HCT116 (cell line): ENCODE data around the gene RAB9A. TPM values are rescaled to one million over a fixed set of nuclear protein-coding genes. Genes with fewer than 3 reads are reported as not detected.
"Not testable (repeated sequence)": the region's sequence is repeated elsewhere in the genome, so short reads cannot be mapped to it uniquely, and the experiment has no call there.

Experiments
- ATAC-seq: fragments of 200-7000 bp; cut with Tn5 transposase; 2 replicates; pipeline ENCODE4 v1.9.1; 2020; ENCODE audit warnings: mild to moderate bottlenecking, moderate library complexity
- BruUV-seq: library from RNA; stranded (reverse); fragments of 400-500 nt; replicated peaks from 2 replicates; lab custom pipeline; 2021; lab: Mats Ljungman, UMichigan
- CTCF ChIA-PET: fragments of 300-600 bp; sonication (Branson Sonifier 250); formaldehyde crosslinking; loops from one replicate; lab custom pipeline; 2021; ENCODE audit warnings: antibody characterized with exemption; lab: Charles Lee
- POLR2A ChIA-PET: fragments of 300-600, 350-600 bp; sonication (Branson Sonifier 250); formaldehyde crosslinking; loops from one replicate; lab custom pipeline; 2021; ENCODE audit warnings: antibody characterized with exemption; lab: Charles Lee
- RAD21 ChIA-PET, 2 experiments: fragments of 300-600 bp; sonication (Branson Sonifier 250); formaldehyde crosslinking; loops; one replicate each; lab custom pipeline; 2023; ENCODE audit warnings: low total read pairs in 2 of 2; ENCODE audit not compliant: uncharacterized antibody in 2 of 2, unreplicated experiment in 2 of 2, low non-redundant PET in 1 of 2; lab: Charles Lee
- DNase-seq: peaks from one replicate; pipeline ENCODE4 v3.0.0-alpha.2; 2010; ENCODE audit warnings: low read depth, low spot score
- H2AFZ ChIP-seq: fragments of 200-600 bp; shearing (Covaris generic), sonication (generic); 2 replicates; pipeline ENCODE4 v1.6.1; 2017; ENCODE audit warnings: low read depth, mixed run types, mixed read lengths, antibody characterized with exemption, low read length; ENCODE audit not compliant: poor library complexity, severe bottlenecking
- H3K27ac ChIP-seq: 2 replicates; pipeline ENCODE4 v1.5.1; 2012; ENCODE audit warnings: low read depth, low read length
- H3K27me3 ChIP-seq: fragments of 200-600 bp; sonication (generic); 2 replicates; pipeline ENCODE4 v1.6.1; 2016; ENCODE audit warnings: mixed run types, low read length, mixed read lengths; ENCODE audit not compliant: insufficient read depth
- H3K36me3 ChIP-seq, 2 experiments: fragments of 200-500 bp in 1 of 2; fragments of 200-600 bp in 1 of 2; sonication (Bioruptor generic) in 1 of 2; sonication (generic) in 1 of 2; 2 replicates each; pipeline versions ENCODE4 v1.5.1 to v1.6.1; 2014 to 2016; ENCODE audit warnings: low read length in 2 of 2, inconsistent platforms in 1 of 2, mixed read lengths in 1 of 2, mixed run types in 1 of 2; ENCODE audit not compliant: insufficient read depth in 2 of 2, control insufficient read depth in 1 of 2
- H3K4me1 ChIP-seq, 2 experiments: fragments of 200-600 bp in 1 of 2; sonication (generic) in 1 of 2; 2 replicates each; pipeline versions ENCODE4 v1.5.1 to v1.6.1; 2012 to 2017; ENCODE audit warnings: low read length in 2 of 2, inconsistent platforms in 1 of 2, mild to moderate bottlenecking in 1 of 2, mixed read lengths in 1 of 2, mixed run types in 1 of 2, moderate library complexity in 1 of 2; ENCODE audit not compliant: insufficient read depth in 2 of 2, control insufficient read depth in 1 of 2
- H3K4me2 ChIP-seq: fragments of 200-600 bp; sonication (generic); 2 replicates; pipeline ENCODE4 v1.6.1; 2017; ENCODE audit warnings: mixed run types, low read length, mixed read lengths
- H3K4me3 ChIP-seq, 2 experiments: fragments of 200-600 bp in 1 of 2; sonication (generic) in 1 of 2; replicated peaks in 1 of 2; 2 replicates each; pipeline ENCODE4 v1.5.1; 2011 to 2016; ENCODE audit warnings: low read length in 2 of 2, control low read depth in 1 of 2, low read depth in 1 of 2, mild to moderate bottlenecking in 1 of 2, mixed read lengths in 1 of 2, mixed run types in 1 of 2
- H3K79me2 ChIP-seq: fragments of 200-600 bp; sonication (generic); 2 replicates; pipeline ENCODE4 v1.6.1; 2017; ENCODE audit warnings: mild to moderate bottlenecking, mixed run types, low read length, moderate library complexity, mixed read lengths; ENCODE audit not compliant: insufficient read depth
- H3K9ac ChIP-seq: fragments of 200-600 bp; sonication (generic); 2 replicates; pipeline ENCODE4 v1.6.1; 2016; ENCODE audit warnings: low read length, mixed read lengths
- H3K9me2 ChIP-seq: fragments of 200-600 bp; sonication (generic), shearing (Covaris generic); 2 replicates; pipeline ENCODE4 v1.6.1; 2017; ENCODE audit warnings: mixed run types, mild to moderate bottlenecking, moderate library complexity; ENCODE audit not compliant: insufficient read depth
- H3K9me3 ChIP-seq, 2 experiments: fragments of 200-500 bp in 1 of 2; fragments of 200-600 bp in 1 of 2; sonication (Bioruptor generic) in 1 of 2; sonication (generic) in 1 of 2; 2 replicates each; pipeline ENCODE4 v1.6.1; 2014 to 2017; ENCODE audit warnings: low read length in 2 of 2, mixed read lengths in 2 of 2, inconsistent platforms in 1 of 2, low read depth in 1 of 2, mild to moderate bottlenecking in 1 of 2, mixed run types in 1 of 2, moderate library complexity in 1 of 2; ENCODE audit not compliant: control insufficient read depth in 1 of 2, insufficient read depth in 1 of 2
- H4K20me1 ChIP-seq: fragments of 200-600 bp; sonication (generic), shearing (Covaris generic); 2 replicates; pipeline ENCODE4 v1.6.1; 2017; ENCODE audit warnings: mixed run types, mild to moderate bottlenecking, moderate library complexity; ENCODE audit not compliant: insufficient read depth
- EGR1 ChIP-seq: IDR thresholded peaks from 2 replicates; pipeline ENCODE4 v1.6.1; 2012; ENCODE audit warnings: low read depth
- EZH2phosphoT487 ChIP-seq: fragments of 200-600 bp; IDR thresholded peaks from 2 replicates; pipeline ENCODE4 v1.6.1; 2018; ENCODE audit warnings: antibody characterized with exemption, borderline replicate concordance
- JUND ChIP-seq: IDR thresholded peaks from 2 replicates; pipeline ENCODE4 v1.6.1; 2012
- POLR2A ChIP-seq: IDR thresholded peaks from 2 replicates; pipeline ENCODE4 v1.7.0; 2011; ENCODE audit warnings: borderline replicate concordance; ENCODE audit not compliant: insufficient read depth, insufficient read length; ENCODE audit errors: extremely low read depth
- POLR2AphosphoS5 ChIP-seq: IDR thresholded peaks from 2 replicates; pipeline ENCODE4 v1.6.1; 2011; ENCODE audit warnings: mild to moderate bottlenecking, low read depth, low read length, moderate library complexity
- RAD21 ChIP-seq: IDR thresholded peaks from 2 replicates; pipeline ENCODE4 v1.6.1; 2012; ENCODE audit warnings: low read depth, mild to moderate bottlenecking
- SIN3A ChIP-seq: IDR thresholded peaks from 2 replicates; pipeline ENCODE4 v1.6.1; 2012; ENCODE audit warnings: low read depth
- TCF7L2 ChIP-seq: IDR thresholded peaks from 2 replicates; pipeline ENCODE4 v1.7.0; 2011; ENCODE audit warnings: borderline replicate concordance, inconsistent platforms; ENCODE audit not compliant: insufficient read depth, insufficient read length; ENCODE audit errors: extremely low read depth
- YY1 ChIP-seq: IDR thresholded peaks from 2 replicates; pipeline ENCODE4 v1.6.1; 2011; ENCODE audit warnings: low read length, low read depth, moderate library complexity, mild to moderate bottlenecking; ENCODE audit not compliant: insufficient replicate concordance; ENCODE audit errors: extremely low read depth
- ZFX ChIP-seq: fragments of 450-650 bp; IDR thresholded peaks from 2 replicates; pipeline ENCODE4 v1.6.1; 2017
- intact Hi-C: fragments of 100-400 bp; cut with micrococcal nuclease; formaldehyde crosslinking; loops from 2 replicates; pipeline ENCODE4 v1.10.0; 2022
- total RNA-seq: library from RNA; stranded (reverse); gene quantifications from one replicate; pipeline ENCODE4 v1.2.1, GENCODE V29; 2021; ENCODE audit not compliant: unreplicated experiment
- TF ChIP-seq, protein P1 (sequence below): IDR thresholded peaks from 2 replicates; pipeline ENCODE4 v1.6.1; 2012
- TF ChIP-seq, protein P2 (sequence below): IDR thresholded peaks from 2 replicates; pipeline ENCODE4 v1.6.1; 2011; ENCODE audit warnings: mild to moderate bottlenecking, low read length, moderate library complexity; ENCODE audit not compliant: insufficient replicate concordance; ENCODE audit errors: extremely low read depth

Gene RAB9A
- total RNA-seq, 1 experiment from 2014 or later: 23.9 TPM

DNA sequence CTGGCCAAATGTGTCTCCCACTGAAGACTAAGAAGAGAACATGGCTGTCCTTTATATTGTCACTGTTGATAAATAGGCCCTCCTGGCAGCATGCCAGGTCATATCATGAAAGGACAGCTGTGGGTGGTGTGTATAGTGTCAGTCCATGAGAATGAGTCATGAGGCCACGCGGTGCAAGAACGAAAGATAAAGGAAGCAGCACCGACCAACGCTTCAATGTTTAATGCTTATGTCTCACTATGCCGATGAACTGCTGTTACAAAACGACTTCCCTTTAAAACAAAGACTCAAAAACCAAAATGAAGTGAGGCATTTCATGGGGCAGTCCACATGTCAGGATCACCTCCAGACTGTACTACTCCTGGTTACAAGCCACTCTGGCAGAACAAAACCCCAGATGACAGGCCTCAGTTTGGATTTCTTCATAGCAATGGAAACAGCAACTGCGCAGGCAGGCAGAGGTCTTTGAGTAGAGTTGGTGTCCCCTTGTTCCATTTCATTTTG is 41.2 kb upstream of the RAB9A start (continued):
- TF ChIP-seq YY1 (no peak), RAD21 (no peak)

DNA sequence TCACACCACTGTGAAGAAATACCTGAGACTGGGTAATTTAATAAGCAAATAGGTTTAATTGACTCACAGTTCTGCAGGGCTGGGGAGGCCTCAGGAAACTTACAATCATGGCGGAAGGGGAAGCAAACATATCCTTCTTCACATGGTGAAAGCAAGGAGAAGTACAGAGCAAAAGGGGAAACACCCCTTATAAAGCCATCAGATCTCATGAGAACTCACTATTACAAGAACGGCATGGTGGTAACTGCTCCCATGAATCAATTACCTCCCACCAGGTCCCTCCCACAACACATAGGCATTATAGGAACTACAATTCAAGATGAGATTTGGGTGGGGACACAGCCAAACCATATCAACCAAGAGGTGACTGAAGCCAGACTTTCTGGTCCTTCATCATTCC is 40.6 kb upstream of the RAB9A start:
- Histone ChIP-seq H3K4me2 (peak overlapping the region; percentile 51; the same call in 1 of the 2 replicates), H3K4me1 (peaks cover 7 to 20% of the 10 kb centered on the region in 2 experiments; a peak in 3 of 4 replicates)
- H2AFZ ChIP-seq, H3K9me2 ChIP-seq, RAD21 ChIA-PET, DNase-seq, H3K9ac ChIP-seq, H3K4me3 ChIP-seq, H4K20me1 ChIP-seq, POLR2A ChIA-PET, ATAC-seq, H3K36me3 ChIP-seq, H3K79me2 ChIP-seq, BruUV-seq, CTCF ChIA-PET, H3K27ac ChIP-seq, H3K27me3 ChIP-seq, H3K9me3 ChIP-seq: not testable (repeated sequence)
- intact Hi-C loops: loop anchor here (10.0 kb wide), 1 partner anchor 704 kb away; no protein-coding TSS in a partner anchor

DNA sequence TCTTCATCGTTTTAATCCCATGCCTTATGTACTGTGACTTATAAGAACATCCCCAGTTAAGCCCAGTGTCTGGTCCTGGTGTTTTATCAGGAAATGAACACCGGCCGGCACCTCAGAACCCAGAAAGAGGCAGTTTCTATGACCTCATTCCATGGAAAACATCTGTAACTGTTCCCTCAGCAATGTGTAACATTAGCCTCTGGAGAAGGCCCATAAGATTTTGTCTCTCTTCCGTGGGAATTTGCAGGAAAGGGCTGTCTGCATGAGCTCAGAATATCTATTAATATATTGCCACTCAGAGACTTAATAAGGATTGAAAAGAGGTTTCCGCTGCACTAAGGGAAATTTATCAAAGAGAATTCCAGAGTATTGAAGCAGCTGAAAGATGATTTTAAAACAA is 39.1 kb upstream of the RAB9A start:
- intact Hi-C loops: loop anchor here (10.0 kb wide), 1 partner anchor 705 kb away; no protein-coding TSS in a partner anchor
- H3K4me2 ChIP-seq: no peak overlapping the region
- POLR2A ChIA-PET: no interaction called here
- ATAC-seq: no peak
- H3K9ac ChIP-seq: no peak overlapping the region
- DNase-seq: no peak
- RAD21 ChIA-PET: no interaction called here
- CTCF ChIA-PET: no interaction called here
- BruUV-seq: no TSS peak
- H3K9me3 ChIP-seq: no peaks in the 10 kb centered on the region
- H3K27ac ChIP-seq: no peak overlapping the region
- H2AFZ ChIP-seq: no peak overlapping the region
- H3K9me2 ChIP-seq: no peaks in the 10 kb centered on the region
- no peaks in the 10 kb centered on the region for H3K79me2 ChIP-seq
- peaks cover 14 to 31% of the 10 kb centered on the region in 2 experiments for H3K4me1 ChIP-seq
- H3K27me3 ChIP-seq: no peaks in the 10 kb centered on the region
- no peak overlapping the region for H3K4me3 ChIP-seq
- no peaks in the 10 kb centered on the region for H3K36me3 ChIP-seq
- no peaks in the 10 kb centered on the region for H4K20me1 ChIP-seq
- TF ChIP-seq, protein P1, sequence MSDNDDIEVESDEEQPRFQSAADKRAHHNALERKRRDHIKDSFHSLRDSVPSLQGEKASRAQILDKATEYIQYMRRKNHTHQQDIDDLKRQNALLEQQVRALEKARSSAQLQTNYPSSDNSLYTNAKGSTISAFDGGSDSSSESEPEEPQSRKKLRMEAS: no peak
- TF ChIP-seq POLR2AphosphoS5 (no peak), POLR2A (no peak), EGR1 (no peak), JUND (no peak), EZH2phosphoT487 (no peak), TCF7L2 (no peak), SIN3A (no peak), ZFX (no peak)
- TF ChIP-seq, protein P2, sequence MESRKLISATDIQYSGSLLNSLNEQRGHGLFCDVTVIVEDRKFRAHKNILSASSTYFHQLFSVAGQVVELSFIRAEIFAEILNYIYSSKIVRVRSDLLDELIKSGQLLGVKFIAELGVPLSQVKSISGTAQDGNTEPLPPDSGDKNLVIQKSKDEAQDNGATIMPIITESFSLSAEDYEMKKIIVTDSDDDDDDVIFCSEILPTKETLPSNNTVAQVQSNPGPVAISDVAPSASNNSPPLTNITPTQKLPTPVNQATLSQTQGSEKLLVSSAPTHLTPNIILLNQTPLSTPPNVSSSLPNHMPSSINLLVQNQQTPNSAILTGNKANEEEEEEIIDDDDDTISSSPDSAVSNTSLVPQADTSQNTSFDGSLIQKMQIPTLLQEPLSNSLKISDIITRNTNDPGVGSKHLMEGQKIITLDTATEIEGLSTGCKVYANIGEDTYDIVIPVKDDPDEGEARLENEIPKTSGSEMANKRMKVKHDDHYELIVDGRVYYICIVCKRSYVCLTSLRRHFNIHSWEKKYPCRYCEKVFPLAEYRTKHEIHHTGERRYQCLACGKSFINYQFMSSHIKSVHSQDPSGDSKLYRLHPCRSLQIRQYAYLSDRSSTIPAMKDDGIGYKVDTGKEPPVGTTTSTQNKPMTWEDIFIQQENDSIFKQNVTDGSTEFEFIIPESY: no peak
